MCF 10A (cell line): ENCODE data around the gene GAK. TPM values are rescaled to one million over a fixed set of nuclear protein-coding genes. Genes with fewer than 3 reads are reported as not detected.

ENCODE experiments used
- BruUV-seq: library from RNA; stranded (reverse); fragments of 400-500 nt; replicated peaks from 2 replicates; lab custom pipeline; 2021; lab: Mats Ljungman, UMichigan
- CTCF ChIA-PET: fragments of 300-600 bp; sonication (Branson Sonifier 250); formaldehyde crosslinking; extraction: SDS; loops from one replicate; lab custom pipeline; 2021; ENCODE audit warnings: antibody characterized with exemption, inconsistent platforms; lab: Yijun Ruan, JAX
- POLR2A ChIA-PET: fragments of 300-600, 350-650 bp; sonication (Branson Sonifier 250); formaldehyde crosslinking; extraction: SDS; loops from one replicate; lab custom pipeline; 2020; ENCODE audit warnings: antibody characterized with exemption, inconsistent platforms; lab: Yijun Ruan, JAX
- DNase-seq: peaks from one replicate; pipeline ENCODE4 v3.0.0-alpha.2; 2018; ENCODE audit not compliant: unreplicated experiment
- H3K27ac Mint-ChIP-seq: one replicate; pipeline ENCODE4 v1.8.0; 2022; ENCODE audit warnings: mild to moderate bottlenecking, low read depth, mixed read lengths; ENCODE audit not compliant: unreplicated experiment
- H3K27me3 Mint-ChIP-seq: one replicate; pipeline ENCODE4 v1.8.0; 2022; ENCODE audit warnings: mixed read lengths; ENCODE audit not compliant: insufficient read depth, unreplicated experiment
- H3K36me3 Mint-ChIP-seq: one replicate; pipeline ENCODE4 v1.8.0; 2022; ENCODE audit warnings: mild to moderate bottlenecking, moderate library complexity, mixed read lengths; ENCODE audit not compliant: insufficient read depth, unreplicated experiment
- H3K4me1 Mint-ChIP-seq: one replicate; pipeline ENCODE4 v1.8.0; 2022; ENCODE audit warnings: mixed read lengths; ENCODE audit not compliant: insufficient read depth, unreplicated experiment
- H3K4me3 Mint-ChIP-seq: one replicate; pipeline ENCODE4 v1.8.0; 2022; ENCODE audit warnings: mild to moderate bottlenecking, moderate library complexity, mixed read lengths; ENCODE audit not compliant: unreplicated experiment
- H3K9me3 Mint-ChIP-seq: one replicate; pipeline ENCODE4 v1.8.0; 2022; ENCODE audit warnings: mixed read lengths; ENCODE audit not compliant: unreplicated experiment
- intact Hi-C: fragments of 100-400 bp; cut with micrococcal nuclease; formaldehyde crosslinking; loops from 2 replicates; pipeline ENCODE4 v1.14.1; 2022
- total RNA-seq: library from RNA; stranded (reverse); gene quantifications from 2 replicates; pipeline ENCODE4 v1.2.3, GENCODE V29; 2022
- TF ChIP-seq, protein P1 (sequence below): fragments of 200-600 bp; IDR thresholded peaks from one replicate; pipeline ENCODE4 v1.8.0; 2022; ENCODE audit warnings: antibody characterized with exemption, mild to moderate bottlenecking; ENCODE audit not compliant: unreplicated experiment

The GAK gene
- total RNA-seq, 1 experiment from 2014 or later, result 72.9 TPM

DNA sequence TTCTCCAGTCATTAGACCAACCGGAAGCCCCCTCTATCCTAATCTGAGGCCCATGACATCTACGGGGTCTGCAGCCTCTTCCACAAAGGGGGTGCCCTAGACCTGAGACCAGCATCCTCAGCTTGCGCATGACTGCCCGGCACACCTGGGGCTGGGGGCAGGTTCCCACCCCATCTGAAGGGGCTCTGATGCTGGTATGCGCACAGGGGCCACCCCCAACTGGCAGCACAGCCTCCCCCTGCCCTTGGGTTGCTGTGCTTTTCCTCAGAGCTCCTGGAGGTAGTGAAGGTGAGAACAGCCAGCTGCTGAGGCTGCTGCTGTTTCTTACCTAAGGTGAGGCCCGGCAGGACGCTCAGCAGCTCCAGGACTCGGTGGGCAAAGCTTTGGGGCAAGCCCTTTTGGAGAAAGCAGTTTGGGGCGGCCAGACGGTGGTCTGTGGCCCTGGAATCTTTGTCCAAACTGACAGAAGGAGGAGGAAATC lies 87.3 kb downstream of the GAK start:
- BruUV-seq, result no TSS peak
- Mint-ChIP-seq H3K4me3 (no peak overlapping the region), H3K4me1 (no peaks in the 10 kb centered on the region), H3K9me3 (peaks cover 6% of the 10 kb centered on the region), H3K36me3 (no peaks in the 10 kb centered on the region), H3K27ac (no peak overlapping the region), H3K27me3 (no peaks in the 10 kb centered on the region)
- TF ChIP-seq, protein P1, sequence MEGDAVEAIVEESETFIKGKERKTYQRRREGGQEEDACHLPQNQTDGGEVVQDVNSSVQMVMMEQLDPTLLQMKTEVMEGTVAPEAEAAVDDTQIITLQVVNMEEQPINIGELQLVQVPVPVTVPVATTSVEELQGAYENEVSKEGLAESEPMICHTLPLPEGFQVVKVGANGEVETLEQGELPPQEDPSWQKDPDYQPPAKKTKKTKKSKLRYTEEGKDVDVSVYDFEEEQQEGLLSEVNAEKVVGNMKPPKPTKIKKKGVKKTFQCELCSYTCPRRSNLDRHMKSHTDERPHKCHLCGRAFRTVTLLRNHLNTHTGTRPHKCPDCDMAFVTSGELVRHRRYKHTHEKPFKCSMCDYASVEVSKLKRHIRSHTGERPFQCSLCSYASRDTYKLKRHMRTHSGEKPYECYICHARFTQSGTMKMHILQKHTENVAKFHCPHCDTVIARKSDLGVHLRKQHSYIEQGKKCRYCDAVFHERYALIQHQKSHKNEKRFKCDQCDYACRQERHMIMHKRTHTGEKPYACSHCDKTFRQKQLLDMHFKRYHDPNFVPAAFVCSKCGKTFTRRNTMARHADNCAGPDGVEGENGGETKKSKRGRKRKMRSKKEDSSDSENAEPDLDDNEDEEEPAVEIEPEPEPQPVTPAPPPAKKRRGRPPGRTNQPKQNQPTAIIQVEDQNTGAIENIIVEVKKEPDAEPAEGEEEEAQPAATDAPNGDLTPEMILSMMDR, result no peak
- DNase-seq, result no peak
- POLR2A ChIA-PET, result no interaction called here
- CTCF ChIA-PET, result no interaction called here
- intact Hi-C loops, result no loop called here

DNA sequence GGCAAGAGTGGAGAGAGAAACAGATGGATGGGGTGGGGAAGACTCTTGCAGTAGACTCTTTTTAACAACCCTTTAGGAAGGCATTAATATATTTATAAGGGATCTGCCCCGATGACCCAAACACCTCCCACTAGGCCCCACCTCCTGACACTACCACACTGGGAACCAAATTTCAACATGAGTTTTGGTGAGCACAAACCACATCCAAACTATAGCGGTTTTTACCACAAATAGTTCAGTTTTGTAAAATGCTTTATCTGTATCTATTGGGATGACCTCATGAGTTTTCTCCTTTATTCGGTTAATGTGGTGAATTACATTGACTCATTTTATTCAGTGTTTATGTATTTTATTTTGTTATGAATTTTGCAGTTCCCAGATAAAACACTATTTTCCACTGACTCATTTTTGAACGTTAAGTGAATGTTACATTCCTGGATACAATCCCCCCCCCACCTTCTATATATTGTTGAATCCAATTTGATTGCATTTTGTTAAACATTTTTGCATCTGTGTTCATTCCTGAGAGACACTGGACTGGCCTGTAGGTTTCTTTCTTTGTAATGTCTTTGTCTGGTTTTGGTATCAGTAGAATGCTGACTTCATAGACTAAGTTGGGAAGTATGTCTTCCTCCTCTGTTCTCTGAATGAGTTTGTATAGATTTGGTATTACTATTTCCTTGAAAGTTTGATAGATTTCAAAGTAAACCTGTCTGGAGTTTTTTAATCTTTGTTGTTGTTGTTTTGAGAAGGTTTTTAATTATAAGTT lies 92.3 kb downstream of the GAK start:
- intact Hi-C loops, result no loop called here
- no peaks in the 10 kb centered on the region for H3K4me1 Mint-ChIP-seq
- CTCF ChIA-PET, result no interaction called here
- H3K27ac Mint-ChIP-seq, result no peak overlapping the region
- peaks cover 14% of the 10 kb centered on the region for H3K9me3 Mint-ChIP-seq
- no peaks in the 10 kb centered on the region for H3K27me3 Mint-ChIP-seq
- no peaks in the 10 kb centered on the region for H3K36me3 Mint-ChIP-seq
- no TSS peak for BruUV-seq
- TF ChIP-seq, protein P1, result no peak
- DNase-seq, result no peak
- POLR2A ChIA-PET, result interaction anchor here (0.9 kb wide), 1 partner anchor 11 kb away, joined by 4 read pairs; no protein-coding TSS in a partner anchor
- no peak overlapping the region for H3K4me3 Mint-ChIP-seq

DNA sequence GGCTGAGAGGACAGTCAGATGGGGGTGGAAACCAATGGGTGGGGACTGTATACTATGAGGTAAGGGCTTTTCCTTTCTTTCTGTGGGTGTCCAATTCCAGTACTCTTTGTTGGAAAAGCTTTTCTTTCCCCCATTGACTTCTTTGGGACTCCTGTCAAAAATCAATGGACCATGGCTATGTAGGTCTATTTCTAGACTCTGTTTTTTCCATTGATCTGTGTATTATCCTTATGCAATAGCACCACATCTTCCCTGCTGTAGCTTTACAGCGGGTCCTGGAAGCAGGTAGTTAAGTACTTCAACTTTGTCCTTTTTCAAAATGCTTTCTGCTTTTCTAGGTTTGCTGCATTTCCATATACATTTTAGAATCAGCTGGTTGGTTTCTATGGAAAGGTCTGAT lies 94.3 kb downstream of the GAK start:
- H3K27me3 Mint-ChIP-seq, result no peaks in the 10 kb centered on the region
- POLR2A ChIA-PET, result interaction anchor here (1.5 kb wide), 1 partner anchor 56 kb away, joined by 4 read pairs; no protein-coding TSS in a partner anchor
- no peaks in the 10 kb centered on the region for H3K36me3 Mint-ChIP-seq
- intact Hi-C loops, result no loop called here
- TF ChIP-seq, protein P1, result no peak
- H3K9me3 Mint-ChIP-seq, result peaks cover 14% of the 10 kb centered on the region
- H3K27ac Mint-ChIP-seq, result no peak overlapping the region
- CTCF ChIA-PET, result interaction anchor here (0.7 kb wide), 1 partner anchor 396 kb away, joined by 6 read pairs; no protein-coding TSS in a partner anchor
- no peak for DNase-seq
- BruUV-seq, result no TSS peak
- no peak overlapping the region for H3K4me3 Mint-ChIP-seq
- H3K4me1 Mint-ChIP-seq, result no peaks in the 10 kb centered on the region

DNA sequence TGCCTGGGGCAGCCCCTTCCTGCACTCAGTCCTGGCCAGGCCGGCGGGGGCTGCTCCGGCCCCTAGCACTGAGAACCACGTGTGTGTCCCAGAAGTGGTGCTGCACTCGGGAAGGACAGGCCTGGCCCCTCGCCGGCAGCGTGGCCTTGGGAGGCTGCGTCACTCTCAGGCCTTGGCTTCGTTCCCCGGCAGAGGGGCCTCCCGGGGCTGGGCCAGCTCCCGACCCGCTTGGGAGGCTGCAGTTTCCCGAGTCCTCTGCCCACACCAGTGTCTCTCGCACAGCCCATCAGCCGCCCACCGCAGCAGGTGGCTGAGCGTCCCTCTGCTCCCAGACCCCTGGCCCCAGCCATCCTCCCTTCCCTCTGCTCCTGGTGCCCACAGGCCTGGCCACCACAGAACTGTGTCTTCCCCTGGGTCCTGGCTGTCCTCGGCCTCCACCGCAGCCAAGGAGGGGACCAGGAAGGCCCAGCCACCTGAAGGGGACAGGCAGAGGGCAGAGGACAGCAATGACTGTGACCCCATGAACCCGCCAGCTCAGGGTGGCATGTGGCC lies 95.3 kb downstream of the GAK start:
- BruUV-seq, result no TSS peak
- intact Hi-C loops, result no loop called here
- POLR2A ChIA-PET, result interaction anchor here (1.5 kb wide), 1 partner anchor 55 kb away, joined by 4 read pairs; no protein-coding TSS in a partner anchor
- TF ChIP-seq, protein P1, result no peak
- H3K27me3 Mint-ChIP-seq, result no peaks in the 10 kb centered on the region
- no peak overlapping the region for H3K27ac Mint-ChIP-seq
- H3K9me3 Mint-ChIP-seq, result peaks cover 12% of the 10 kb centered on the region
- no peaks in the 10 kb centered on the region for H3K4me1 Mint-ChIP-seq
- no peaks in the 10 kb centered on the region for H3K36me3 Mint-ChIP-seq
- CTCF ChIA-PET, result no interaction called here
- H3K4me3 Mint-ChIP-seq, result no peak overlapping the region
- no peak for DNase-seq
